HG02759 (cell line): ENCODE data around the gene MARK2.
"Not testable (repeated sequence)": the region's sequence is repeated elsewhere in the genome, so short reads cannot be mapped to it uniquely, and the experiment has no call there.

Experiments used
- ATAC-seq: cut with Tn5 transposase; IDR thresholded peaks from one replicate; pipeline ENCODE4 v1.9.1; 2021; ENCODE audit warnings: mild to moderate bottlenecking, moderate library complexity; ENCODE audit not compliant: unreplicated experiment

Gene MARK2

DNA sequence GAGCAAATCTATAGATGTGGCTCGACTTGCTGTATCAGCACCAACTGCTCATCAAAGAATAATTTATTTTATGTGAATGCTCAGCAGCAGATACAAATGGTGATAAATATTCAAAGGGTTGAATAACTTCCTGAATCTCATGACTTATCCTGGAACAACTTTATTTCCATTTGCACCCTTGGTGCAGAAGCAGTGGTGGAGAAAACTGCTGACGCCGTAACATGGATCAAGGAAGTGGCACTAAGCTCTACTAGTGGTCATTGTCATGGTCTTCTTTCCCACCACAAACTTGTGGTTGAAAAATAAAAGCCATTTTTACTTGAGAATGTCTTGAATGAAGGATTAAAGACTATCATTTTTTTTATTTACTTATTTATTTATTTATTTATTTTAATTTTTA, 14.6 kb downstream of the MARK2 start:
- ATAC-seq = no peak

DNA sequence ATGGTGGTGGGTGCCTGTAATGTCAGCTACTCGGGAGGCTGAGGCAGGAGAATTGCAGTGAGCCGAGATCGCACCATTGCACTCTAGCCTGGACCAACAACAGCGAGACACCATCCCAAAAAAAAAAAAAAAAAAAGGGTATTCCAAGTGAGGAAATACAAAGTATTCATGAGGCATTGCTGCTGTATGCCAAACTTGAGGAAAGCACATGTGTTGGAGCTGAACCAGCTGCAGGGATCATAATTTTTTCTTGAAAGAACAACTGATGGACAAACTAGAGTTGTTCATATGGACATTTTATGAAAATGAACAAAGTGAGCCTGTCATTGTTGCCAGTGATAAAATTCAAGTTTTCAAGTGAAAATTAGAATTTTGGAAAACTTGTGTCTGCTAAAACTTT, 15.8 kb downstream of the MARK2 start:
- no peak for ATAC-seq

DNA sequence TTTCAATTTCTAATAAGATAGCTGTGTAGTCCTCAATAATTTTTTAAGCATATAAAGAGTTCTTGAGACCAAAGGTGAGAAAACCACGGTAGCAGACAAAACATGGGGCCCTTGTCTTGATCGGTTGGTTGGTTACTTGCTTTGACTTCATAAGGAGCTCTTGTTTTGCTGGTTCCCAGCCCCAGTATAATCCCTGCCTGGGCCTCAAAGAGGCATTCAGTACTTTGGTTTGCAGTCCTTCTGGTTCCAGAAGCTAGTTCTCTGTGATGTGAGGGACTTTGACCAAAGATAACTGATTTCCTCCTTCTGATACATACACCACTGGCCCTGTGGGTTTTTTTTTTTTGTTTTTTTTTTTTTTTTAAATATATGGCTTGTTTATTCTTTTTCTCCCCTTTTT, 17.1 kb downstream of the MARK2 start:
- ATAC-seq = no peak

DNA sequence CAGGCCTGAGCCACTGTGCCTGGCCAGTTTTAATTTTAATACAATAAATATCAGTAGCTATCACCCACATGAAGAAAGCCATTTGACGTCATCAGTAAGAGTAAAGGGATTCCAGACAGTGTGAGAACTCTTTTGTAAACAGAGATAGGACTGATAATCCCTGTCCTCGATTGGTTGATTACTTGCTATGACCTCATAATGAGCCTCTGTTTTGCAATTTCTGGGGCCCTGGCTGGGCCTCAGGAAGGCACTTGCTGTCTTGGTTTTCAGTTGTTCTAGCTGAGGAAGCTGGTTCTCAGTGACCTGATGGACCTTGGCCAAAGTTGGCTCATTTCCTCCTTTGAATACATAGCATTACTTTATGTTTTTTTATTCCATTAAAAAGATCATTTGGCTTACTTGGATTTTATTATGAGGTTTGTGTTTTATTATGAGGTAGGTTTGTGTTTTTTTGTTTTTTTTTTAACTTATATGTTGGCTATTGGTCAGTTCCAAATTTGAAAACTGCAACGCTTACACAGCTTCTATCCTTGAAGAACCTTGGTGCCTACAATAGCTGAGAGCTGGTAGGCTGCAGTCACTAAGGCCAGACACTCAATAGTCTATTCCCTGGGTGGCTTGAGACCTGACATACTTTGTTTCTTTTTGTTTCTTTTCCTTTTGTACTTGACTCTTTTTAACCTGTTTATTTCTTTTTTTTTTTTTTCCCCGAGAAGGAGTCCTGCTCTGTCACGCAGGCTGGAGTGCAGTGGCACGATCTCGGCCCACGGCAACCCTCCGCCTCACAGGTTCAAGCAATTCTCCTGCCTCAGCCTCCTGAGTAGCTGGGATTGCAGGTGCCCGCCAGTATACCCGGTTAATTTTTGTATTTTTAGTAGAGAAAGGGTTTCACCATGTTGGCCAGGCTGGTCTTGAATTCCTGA, 20.0 kb downstream of the MARK2 start:
- no peak for ATAC-seq

DNA sequence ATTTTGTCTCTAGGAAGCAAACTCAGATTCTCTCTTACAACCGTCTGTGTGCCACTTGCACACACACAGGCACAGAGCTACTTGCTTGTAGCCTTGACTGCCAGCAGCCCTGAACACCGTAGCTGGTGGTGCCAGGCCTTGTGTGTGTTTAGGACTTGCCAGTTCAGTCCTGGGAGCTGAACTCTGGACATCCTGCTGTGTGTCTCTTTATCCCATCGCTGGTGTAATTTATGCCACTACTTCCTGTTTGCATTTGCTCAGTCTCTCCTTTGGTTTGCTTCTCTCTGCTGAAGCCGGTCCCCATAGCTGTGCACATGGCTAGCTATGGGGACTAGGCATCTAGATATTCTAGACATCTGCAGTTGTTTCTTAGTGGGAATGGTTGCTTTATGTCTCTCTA, 24.0 kb downstream of the MARK2 start:
- ATAC-seq = no peak

DNA sequence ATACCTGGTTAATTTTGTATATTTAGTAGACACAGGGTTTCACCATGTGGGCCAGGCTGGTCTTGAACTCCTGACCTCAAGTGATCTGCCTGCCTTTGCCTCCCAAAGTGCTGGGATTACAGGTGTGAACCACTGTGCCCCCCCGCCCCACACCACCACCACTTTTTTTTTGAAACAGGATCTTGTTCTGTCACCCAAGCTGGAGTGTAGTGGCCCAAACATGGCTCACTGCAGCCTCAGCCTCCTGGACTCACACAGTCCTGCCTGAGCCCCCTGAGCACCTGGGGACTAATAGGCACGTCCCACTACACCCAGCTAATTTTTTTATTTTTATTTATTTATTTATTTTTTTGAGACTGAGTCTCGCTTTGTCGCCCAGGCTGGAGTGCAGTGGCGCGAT, 24.7 kb downstream of the MARK2 start:
- ATAC-seq = not testable (repeated sequence)

DNA sequence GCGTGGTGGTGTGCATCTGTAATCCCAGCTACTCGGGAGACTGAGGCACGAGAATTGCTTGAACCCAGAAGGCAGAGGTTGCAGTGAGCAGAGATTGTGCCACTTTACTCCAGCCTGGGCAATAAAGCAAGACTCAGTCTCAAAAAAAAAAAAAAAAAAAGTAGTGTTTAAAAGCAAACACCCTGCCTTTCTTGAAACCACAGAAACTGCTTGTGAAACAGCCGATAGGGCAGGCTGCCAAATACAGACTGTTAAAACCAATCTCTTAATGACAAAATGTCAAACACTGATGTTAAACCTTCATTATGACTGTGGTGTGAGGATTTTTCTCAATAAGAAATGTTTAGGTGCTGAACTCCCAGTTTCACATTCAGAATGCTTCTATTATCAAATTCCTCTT, 27.3 kb downstream of the MARK2 start:
- peak; percentile 60 for ATAC-seq

DNA sequence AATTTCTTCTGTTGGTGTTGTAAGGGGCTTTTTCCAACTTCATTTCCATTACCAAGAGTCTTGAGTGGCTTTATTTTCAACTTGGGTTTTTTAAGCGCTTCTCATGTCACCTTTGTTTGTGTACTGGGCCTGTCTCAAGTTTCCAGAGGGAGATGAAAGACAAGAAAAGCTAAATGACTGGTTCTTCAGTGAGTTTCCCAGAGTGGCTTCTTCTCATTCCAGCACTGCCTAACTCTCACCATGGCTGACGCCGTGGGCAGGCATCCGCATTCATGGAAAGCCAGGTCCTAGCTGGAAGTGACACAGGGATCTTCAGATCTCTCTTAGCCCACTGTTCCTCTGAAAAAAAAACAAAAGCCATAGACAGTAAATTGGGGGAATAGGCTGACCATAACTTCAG, 28.6 kb downstream of the MARK2 start:
- no peak for ATAC-seq

DNA sequence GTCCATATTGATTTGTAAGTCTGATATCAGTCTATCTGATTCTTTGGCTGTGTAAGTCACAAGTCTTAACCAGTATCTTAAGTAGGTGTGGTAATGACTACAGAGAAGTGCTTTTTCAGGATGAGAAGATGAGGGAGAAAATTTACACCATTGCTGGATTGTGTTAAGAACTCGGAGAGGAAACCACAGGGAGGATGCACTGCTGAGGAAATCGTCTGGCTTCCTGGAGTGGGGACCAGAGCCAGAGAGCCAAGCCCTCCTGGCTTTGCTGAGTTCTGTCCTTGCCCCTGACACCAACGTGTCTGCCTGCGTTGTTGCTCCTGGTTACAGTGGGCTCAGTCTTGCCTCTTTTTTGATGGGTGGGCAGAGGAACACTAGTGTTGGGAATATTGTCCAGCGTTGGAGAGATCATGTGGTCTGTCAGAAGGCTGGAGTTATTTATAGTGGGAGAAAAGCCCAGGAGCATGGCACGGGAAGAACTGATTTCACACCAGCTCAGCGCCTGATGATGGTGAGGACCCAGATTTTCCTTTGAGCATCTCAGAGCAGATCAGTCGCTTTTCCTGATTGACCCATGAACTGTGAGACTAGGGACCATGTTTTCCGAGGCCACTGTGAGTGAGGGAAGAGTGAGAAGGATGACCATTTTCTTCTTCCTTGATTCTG, 29.6 kb downstream of the MARK2 start:
- ATAC-seq = no peak

DNA sequence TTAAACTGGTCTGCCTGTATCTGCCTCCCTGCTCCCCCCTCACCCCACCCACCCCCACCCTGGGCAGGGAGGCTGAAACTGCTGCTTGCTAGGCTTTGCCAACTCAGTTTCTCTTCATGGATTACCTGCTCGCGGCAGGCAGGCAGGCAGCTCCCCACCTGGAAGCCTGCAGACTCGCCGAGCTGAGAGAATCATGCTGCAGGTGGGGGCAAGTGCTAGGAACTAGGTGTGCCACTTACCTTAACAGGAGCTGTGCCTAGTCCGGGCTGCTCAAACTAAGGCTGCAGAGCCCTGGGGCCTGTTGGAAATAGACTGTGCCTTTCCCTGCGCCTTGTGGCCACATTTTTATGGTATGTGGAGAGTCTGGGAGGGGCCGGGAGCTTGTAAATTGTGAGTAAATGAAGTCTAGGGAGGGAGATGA, 30.3 kb downstream of the MARK2 start:
- ATAC-seq = no peak

DNA sequence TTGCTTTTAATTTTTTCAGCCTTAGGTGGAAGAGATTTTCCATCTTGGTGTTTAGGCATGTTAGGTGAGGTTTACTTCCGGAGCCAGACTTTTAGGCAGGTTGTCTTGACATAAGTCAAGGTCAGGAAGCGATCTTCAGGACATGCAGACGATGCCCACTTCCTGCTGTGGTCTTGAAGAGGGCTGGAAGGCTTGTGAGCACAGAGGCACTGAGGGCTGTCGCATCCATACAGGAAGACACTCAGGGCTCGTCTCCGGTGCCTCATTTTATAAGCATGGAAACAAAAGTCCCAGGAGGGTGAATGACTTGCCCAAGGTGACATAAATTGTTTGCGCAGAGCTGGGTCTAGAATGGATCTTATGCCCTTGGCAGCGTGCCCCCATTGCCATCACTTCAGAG, 30.8 kb downstream of the MARK2 start:
- ATAC-seq = no peak

DNA sequence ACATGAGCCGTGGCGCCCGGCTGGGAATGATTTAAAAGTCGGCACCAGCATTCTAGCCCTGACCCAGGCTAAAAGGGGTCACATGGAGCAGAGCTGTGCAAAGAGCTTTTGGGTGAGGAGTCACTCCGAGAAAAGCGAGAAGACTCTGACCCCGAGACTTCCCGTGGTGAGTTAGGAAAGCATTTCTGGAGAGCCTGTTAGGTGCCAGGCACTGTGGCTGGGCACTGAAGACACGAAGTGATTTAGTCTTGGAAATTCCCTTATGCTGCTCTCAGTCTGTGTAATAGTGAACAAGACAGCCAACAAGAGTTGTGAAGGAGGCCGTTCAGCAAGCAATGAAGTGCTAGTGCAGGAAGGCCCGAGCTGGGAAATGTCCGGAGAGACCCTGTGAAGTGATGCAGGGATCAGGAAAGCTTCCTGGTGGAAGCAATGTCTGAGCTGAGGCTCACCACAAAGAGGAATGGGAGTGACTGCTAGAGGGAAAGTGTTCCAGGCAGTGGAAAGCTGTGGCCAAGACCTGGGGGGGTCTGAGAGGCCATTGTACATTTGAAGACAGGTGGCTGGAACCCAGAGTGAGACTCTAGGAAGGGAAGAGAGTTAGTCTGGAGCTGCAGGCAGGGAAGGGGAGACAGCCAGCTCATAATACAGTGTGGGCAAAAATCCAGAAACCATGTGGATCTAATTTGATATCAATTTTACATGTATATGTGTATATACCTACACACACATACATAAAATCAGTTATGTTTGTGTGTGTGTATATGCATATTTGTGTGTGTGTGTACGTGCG, 31.6 kb downstream of the MARK2 start:
- no peak for ATAC-seq

DNA sequence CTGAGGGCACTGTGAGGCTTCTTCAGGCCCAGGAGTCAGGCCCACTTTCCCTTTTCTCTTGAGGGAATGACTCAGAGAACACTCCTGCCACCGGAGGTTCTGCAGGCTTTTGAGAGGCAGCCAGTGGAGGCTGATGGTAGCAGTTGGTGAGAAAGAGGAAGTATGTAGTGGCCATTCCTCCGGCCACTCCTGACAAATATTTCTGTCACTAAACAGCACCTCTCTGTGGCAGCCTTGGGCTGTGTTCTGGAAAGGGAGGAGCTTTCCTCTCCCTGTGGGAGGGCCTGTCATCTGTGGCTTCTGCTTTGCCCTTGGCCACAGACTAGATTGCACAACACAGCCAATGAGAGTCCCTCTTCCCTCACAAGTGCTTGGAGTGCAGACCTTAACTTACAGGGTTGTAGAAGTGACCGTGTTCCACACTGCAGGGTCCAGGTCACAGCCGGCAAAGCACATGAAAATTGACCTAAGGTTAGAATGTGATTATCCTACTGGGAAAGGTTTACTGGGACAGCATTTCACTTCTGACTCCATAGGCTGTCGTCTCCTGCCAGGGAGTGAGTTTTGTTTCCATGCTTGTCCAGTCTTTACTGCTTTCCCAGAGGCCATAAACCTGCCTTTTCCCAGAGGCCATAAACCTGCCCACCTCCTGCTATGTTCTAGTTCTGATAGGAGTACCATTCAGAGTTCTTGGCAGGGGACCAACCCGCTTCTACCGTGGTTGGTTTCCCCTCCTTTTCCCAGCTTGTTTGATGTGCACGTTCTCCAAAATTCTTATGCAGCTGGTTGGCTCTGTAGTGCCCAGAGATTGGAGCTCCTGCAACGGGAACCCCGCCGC, 33.3 kb downstream of the MARK2 start:
- ATAC-seq = peak; percentile 96

DNA sequence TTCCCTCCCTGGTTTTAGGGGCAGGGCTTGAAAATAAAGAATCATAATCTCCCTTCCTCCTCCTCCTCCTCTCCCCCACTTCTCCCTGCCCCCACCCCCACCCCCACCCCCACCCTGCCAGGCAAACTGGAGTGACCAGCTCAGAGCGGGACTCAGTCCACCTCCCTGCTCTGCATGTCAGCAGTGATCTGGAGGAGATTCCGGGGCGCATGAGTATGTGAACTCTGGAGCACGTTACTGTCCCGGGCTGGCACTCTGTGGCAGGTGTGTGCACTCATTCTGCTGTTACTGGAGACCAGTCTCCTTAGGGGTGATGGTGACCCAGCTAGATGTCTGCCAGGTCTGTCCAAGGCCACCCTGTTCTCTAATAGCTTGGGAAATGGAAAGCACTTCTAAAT, 33.9 kb downstream of the MARK2 start:
- ATAC-seq = no peak

DNA sequence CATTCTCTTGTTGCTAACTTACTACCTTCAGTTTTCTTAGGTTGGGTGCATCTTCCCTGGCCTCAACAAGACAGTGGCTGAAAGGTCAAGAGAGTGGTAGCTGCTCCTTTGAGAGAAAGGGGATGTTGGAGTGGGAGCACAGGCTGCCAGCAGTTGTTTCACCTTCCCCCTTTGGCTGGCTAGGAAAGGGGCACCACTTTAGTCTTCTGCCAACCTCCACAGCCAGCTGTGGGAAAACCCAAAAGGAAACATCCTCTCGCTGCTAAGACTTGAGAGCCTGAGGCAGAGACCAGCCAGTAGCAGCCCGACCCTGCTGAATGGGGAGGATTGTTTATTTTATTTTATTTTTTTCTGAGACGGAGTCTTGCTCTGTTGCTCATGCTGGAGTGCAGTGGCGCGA, 34.4 kb downstream of the MARK2 start:
- ATAC-seq = no peak

DNA sequence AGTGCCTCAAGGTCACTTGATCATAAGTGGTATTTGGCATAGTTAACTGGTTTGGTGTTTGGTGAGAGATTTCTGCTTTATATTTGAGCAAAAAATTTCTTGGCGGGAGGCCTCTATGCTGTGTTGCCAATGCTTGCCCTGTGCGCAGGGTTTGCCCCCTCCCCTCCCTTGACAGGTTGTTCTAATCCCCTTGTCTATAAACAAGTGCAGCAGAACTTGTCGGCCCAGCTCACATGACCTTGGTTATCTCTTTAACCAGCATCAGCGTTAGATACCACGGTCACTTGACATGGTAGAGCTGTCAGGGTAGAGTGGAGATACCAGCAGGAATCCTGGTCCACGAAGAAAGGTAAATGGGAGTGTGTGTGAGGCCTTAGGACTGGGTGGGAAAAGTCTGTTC, 35.6 kb downstream of the MARK2 start:
- no peak for ATAC-seq

DNA sequence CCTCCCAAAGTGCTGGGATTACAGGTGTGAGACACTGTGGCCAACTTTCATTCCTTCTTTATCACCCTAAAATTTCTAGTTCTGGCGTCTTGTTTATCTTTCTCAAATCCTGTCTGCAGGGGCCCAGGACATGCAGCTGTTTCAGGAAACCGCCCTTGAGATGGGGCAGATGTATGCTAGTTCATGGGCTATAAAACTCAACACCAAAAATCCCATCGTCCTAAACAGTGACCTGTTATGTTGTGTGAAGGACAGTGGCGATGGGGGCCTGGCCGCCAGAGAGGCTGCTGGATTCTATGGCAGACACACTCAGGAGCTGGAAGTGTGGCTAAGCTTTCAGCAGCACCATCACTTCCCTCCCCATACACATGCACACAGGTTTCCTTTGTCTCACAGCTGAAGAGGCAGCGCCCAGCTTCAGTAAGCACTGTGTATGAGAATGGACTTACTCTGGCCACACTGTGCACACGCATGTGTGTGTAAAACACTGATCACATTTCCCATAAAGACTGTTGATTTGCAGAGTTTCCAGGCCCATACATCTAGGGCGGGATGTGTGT, 36.7 kb downstream of the MARK2 start:
- no peak for ATAC-seq

DNA sequence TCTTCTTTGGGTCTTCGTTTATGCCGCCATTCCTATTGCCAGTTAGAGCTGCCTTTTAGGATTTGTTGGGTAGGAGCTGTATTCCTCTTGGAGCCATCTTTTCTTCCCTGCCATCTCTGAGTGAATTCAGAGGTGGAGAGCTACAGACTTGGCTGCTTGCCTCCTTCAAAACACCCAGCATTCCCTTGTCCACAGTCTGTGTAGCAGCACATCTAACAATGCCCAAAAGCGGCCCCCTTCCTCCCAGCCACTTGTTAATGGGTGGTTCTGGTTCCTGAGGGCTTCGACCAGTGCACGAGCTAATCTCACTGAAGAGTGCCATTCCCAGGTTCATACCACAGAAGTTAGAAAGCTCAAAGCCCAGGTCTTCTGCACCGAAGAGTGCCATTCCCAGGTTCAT, 37.7 kb downstream of the MARK2 start:
- no peak for ATAC-seq

DNA sequence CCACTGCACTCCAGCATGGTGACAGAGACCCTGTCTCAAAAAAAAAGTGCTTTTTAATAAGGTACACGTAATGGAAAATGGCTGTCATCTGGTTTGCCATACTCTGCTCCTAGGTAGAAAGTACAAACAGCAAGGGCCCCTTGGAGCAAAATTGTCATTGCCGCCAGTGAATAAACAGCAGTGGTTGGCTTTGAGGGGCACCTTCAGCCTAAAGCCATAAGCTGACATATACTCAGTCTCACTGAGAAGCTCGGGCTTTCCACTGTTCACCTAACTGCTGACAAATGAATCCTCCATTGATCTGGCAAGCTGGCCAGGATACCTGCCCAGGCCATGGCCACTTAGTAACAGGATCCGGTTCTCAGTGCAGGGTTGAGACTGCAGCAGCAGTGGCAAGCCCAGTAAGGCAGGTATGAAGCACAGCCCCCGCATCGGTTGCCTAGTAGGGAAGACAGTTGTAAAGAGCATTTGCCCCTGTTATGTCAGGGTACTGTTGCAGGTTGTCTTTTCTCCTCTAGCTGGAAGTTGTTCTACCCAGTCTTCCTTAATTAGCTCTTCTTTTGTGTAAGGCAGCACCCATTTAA, 38.8 kb downstream of the MARK2 start:
- no peak for ATAC-seq
